NCI-H146 treated with DMSO at 0.1 percent for 48 hours (cell line): ENCODE results near the gene LTO1.

ENCODE experiments used
- DNase-seq: peaks from one replicate; lab custom pipeline; 2025; ENCODE audit not compliant: unreplicated experiment; lab: John Stamatoyannopoulos, UW

The LTO1 gene

GRCh38 chr11:69647390-69647748 is 27.8 kb downstream of the LTO1 start:
- no peak for DNase-seq

- no peak for DNase-seq
Measured at GRCh38 chr11:69646493-69647389, 28.4 kb downstream of the LTO1 start.

GRCh38 chr11:69645801-69646492 is 29.2 kb downstream of the LTO1 start:
- DNase-seq: peak; percentile 30

- DNase-seq: no peak
Measured at GRCh38 chr11:69644962-69645675, 30.0 kb downstream of the LTO1 start.

- no peak for DNase-seq
Measured at GRCh38 chr11:69644071-69644961, 30.8 kb downstream of the LTO1 start.

GRCh38 chr11:69643646-69644045 is 31.5 kb downstream of the LTO1 start:
- DNase-seq: no peak

- peak; percentile 21 for DNase-seq
Measured at GRCh38 chr11:69642913-69643632, 32.1 kb downstream of the LTO1 start.

GRCh38 chr11:69642549-69642912 is 32.6 kb downstream of the LTO1 start:
- no peak for DNase-seq

GRCh38 chr11:69641681-69642548 is 33.2 kb downstream of the LTO1 start:
- no peak for DNase-seq

GRCh38 chr11:69640995-69641581 is 34.1 kb downstream of the LTO1 start, which contains the start of gene CCND1:
CCND1 (plus strand) TSS chr11:69641156; CDS start chr11:69641314, 158 bp downstream.
- DNase-seq: no peak

- no peak for DNase-seq
Measured at GRCh38 chr11:69640260-69640994, 34.7 kb downstream of the LTO1 start.

GRCh38 chr11:69639831-69640230 is 35.3 kb downstream of the LTO1 start:
- no peak for DNase-seq

GRCh38 chr11:69638941-69639681 is 36.0 kb downstream of the LTO1 start:
- DNase-seq: peak; percentile 19

- DNase-seq: no peak
Measured at GRCh38 chr11:69637941-69638871, 36.9 kb downstream of the LTO1 start.

GRCh38 chr11:69637198-69637940 is 37.8 kb downstream of the LTO1 start:
- DNase-seq: no peak
